ENCODE measurements around the gene CETP.
"Not testable (repeated sequence)": the region's sequence is repeated elsewhere in the genome, so short reads cannot be mapped to it uniquely, and the experiment has no call there.

Gene CETP

DNA sequence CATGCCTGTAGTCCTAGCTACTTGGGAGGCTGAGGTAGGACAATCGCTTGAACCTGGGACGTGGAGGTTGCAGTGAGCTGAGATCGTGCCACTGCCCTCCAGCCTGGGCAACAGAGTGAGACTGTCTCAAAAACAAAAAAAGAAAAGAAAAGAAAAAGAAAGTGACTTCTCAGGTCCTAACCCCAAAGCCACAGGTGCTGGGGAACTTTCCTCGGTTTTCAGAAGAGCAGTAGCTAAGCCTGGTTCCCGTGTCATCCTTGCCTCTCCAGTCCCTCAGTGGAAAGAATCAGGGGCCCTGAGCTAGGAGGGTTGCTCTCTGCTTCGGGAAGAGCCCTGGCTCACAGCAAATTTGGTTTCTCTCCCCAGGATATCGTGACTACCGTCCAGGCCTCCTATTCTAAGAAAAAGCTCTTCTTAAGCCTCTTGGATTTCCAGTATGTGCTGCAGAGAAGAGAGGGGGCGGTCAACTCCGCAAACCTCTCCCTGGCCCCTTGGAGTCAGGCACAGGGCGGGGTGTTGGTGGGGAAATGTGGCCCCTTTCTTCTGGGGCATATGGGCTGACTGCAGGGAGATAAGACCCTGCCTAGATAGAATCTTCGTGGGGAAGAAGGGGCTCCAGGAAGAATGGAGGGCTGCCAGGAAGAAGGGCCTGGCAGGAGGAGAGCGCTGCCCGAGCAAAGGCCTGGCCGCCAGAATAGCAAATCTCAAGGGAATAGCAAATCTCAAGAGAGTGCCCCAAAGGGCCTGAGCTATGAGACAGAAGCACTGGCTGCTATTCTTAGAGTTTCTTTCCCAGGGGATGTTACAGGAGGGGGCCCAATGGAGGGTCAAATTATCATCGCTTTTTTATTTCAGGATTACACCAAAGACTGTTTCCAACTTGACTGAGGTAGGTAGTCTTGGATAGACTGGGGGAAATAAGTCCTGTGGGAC lies 19.3 kb downstream of the CETP start:
- DNase-seq (ENCODE audit: low read depth in 3 of 3, low spot score in 1 of 3) = no peak

DNA sequence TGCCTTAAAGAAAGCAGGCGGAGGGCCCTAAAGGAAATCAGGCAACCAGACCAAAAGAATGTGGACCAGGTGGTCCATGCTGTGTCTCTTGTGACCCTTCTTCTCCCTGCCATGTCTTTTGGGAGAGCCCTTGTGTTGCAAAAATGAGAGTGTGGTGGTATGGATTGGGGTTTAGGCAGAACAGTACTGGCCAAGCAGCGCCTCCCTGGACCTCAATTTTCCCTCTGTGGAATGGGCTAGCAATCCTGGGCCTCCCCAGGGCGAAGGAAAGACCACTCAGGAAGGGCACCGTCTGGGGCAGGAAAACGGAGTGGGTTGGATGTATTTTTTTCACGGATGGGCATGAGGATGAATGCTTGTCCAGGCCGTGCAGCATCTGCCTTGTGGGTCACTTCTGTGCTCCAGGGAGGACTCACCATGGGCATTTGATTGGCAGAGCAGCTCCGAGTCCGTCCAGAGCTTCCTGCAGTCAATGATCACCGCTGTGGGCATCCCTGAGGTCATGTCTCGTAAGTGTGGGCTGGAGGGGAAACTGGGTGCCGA lies 20.1 kb downstream of the CETP start:
- DNase-seq (ENCODE audit: low read depth in 3 of 3, low spot score in 1 of 3) = no peak

DNA sequence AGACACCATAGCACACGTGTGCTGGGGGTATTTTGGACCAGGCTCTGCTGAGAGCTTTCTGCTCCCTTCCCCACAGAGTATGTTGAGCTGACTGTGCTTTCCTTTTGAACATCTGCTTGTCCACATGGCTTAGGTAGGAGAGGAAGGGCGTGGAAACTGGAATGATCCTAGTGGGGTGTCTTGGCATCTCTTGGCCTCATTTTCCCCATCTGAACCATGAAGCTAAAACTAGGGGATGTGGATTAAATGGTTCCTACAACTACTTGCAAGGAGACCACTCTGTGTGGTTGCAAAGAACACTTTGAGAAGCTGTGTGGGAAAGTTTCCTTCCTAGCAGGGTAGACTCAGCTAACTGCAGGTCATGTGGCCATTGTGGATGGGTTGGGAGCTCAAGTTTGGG lies 20.9 kb downstream of the CETP start:
- DNase-seq (ENCODE audit: low read depth in 3 of 3, low spot score in 1 of 3) = no peak

GRCh38 chr16:56983211-56983751 lies 21.5 kb downstream of the CETP start:
- no peak for DNase-seq (ENCODE audit: low read depth in 3 of 3, low spot score in 1 of 3)

- no peak for DNase-seq (ENCODE audit: low read depth in 3 of 3, low spot score in 1 of 3)
Observed at GRCh38 chr16:56984639-56985038, 22.9 kb downstream of the CETP start.

DNA sequence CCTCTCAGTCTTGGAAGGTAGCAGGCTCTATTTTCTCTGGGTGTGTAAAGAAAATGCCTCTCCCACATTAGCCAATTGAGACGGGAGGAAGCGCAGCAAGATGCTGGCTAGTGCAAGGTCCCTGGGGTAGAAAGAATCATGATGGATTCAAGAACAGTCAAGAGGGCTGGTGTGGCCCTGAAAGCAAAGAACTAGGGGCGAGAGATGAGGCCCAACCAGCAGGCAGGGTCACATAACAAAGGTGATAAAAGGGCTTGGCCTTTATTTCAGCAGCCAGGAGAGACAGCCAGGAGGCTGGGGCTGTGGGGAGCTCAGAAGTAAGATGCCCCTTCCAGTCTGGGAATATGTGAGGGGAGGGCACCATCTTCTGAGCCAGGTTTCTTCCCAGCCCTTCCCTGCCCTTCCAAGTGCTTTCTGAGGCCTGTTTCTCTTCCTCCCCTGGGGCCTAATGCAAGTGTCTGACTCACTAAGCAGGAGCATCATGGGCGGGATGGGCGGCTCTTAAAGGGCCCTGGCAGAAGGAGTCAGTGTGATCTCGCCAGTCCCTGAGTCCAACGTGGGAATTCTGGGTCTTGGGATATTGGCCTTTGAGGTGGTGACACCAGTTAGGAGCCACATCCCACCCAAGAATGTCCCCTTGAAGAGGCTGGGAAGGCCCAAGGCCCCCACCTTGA lies 23.7 kb downstream of the CETP start:
- no peak for DNase-seq (ENCODE audit: low read depth in 3 of 3, low spot score in 1 of 3)

- no peak for DNase-seq (ENCODE audit: low read depth in 3 of 3, low spot score in 1 of 3)
Observed at GRCh38 chr16:56985962-56986360, 24.2 kb downstream of the CETP start.

GRCh38 chr16:56986361-56986760 lies 24.6 kb downstream of the CETP start:
- DNase-seq (ENCODE audit: low read depth in 3 of 3, low spot score in 1 of 3) = no peak

DNA sequence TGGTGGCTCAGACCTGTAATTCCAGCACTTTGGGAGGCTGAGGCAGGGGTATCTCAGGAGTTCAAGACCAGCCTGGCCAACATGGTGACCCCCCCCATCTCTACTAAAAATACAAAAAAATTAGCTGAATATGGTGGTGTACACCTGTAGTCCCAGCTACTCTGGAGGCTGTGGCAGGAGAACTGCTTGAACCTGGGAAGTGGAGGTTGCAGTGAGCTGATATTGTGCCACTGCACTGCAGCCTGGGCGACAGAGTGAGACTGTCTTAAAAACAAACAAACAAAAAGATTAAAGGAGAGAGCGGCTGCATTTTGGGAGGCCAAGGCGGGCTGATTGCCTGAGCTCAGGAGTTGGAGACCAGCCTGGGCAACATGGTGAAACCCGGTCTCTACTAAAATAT lies 25.2 kb downstream of the CETP start:
- DNase-seq (ENCODE audit: low read depth in 3 of 3, low spot score in 1 of 3) = not testable (repeated sequence)

- DNase-seq (ENCODE audit: low read depth in 3 of 3, low spot score in 1 of 3) = no peak
Observed at GRCh38 chr16:56987692-56988091, 25.9 kb downstream of the CETP start.

DNA sequence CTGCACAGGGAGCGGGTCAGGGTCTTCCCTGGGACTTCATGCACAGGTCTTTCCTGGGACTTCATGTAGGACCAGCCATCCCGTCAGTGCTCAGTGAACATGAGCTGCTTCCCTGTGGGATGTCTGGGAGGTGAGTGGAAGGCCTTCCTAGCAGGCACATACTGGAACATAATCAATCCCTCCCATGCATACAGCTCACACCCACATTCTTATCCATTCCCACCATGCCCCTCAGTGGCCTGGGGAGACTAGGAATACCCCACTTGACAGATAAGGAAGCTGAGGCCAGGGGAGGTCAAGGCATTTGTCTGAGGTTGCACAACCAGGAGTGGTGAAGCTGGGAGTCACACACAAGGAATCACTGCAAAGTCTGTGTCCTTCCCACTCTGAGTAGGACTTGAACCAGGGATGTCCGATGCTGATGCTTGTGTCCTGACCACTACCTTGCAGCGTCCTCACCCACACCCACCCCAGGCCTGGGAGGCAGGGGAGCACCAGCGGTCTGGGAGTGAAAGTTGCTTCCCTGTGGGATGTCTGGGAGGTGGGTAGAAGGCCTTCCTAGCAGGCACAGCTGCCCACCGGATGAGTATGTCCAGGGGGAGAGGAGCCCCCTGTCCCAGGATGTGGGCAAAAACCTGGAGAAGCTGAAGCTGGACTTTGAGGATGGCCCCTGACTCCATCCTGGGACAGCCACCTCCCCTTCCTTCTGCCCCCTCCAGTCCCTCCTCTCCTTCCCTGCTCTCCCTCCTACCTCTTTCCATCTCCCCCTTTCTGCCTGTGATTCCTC lies 26.6 kb downstream of the CETP start:
- DNase-seq (ENCODE audit: low read depth in 3 of 3, low spot score in 1 of 3) = no peak

DNA sequence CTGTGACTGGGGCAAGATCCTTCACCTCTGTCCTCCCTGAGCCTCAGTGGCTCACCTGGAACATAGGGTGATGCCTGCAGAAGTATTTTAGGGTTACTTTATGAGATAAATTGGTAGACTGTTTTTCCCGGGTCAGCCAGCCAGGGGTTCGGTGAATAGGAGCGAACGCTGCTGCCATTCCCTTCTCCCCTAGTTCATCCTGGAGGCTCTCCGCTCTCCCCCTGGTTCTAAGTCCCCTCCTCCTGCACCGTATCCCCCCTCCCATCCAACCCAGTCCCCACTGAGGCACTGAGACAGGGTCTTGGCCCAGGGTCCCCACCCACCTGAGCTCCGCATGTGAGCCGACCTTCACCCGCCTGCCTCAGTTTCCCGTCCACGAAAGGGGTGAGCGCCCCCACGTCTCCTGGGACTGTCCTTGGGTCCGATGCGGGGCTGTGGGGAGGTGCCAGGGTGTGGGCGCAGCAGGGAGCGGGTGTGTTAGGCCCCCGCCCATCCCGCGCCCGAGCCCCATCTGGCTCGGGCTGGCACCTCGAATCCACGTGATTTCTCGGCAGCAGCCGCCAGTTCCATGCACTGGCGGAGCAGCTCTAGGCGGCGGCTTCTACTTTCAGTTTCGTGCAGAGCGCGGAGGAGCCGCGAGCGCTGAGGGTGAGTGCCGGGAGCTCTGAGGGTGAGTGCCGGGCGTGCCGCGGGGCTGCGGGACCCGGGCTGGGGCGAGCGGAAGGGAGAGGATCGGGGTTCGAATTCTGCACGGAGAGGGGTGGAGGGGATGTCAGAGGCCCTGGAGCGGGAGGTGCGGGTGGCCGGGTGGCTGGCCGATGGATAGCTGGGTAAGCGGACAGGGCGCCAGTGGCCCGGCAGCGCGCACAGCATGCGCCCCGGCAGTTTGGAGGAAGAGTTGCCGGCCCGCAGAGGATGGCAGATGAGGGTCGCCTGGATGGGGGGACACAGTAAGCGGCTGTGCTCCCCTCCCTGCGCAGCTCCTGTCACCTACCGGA lies 27.5 kb downstream of the CETP start, which contains the start of gene NLRC5:
TSS of gene NLRC5 (plus strand) at position 610 of the 998 bp plus-strand sequence. CDS start 31,156 bp downstream, outside the sequence.
- DNase-seq (ENCODE audit: low read depth in 3 of 3, low spot score in 1 of 3) = peak; percentile 75 to 91 (median 83)

DNA sequence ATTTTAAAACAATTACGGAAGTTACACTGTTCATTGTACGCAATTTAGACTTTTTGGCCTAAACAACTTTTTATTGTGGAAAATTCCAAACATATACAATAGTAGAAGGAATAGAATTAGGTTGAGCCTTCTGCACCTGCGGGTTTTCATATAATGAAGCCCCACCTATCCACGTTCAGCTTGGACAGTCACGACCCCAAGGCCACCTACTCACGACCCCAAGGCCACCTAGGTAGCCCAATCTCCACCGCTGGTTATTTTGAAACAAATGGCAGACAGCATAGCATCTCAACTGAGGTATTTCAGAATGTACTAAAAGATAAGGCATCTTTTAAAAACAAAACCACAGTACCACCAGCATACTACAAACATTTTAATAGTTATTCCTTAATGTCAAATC lies 28.2 kb downstream of the CETP start:
- no peak for DNase-seq (ENCODE audit: low read depth in 3 of 3, low spot score in 1 of 3)

- DNase-seq (ENCODE audit: low read depth in 3 of 3, low spot score in 1 of 3) = no peak
Observed at GRCh38 chr16:56990407-56991286, 28.9 kb downstream of the CETP start.

- DNase-seq (ENCODE audit: low read depth in 3 of 3, low spot score in 1 of 3) = not testable (repeated sequence)
Observed at GRCh38 chr16:56992431-56992830, 30.7 kb downstream of the CETP start.

DNA sequence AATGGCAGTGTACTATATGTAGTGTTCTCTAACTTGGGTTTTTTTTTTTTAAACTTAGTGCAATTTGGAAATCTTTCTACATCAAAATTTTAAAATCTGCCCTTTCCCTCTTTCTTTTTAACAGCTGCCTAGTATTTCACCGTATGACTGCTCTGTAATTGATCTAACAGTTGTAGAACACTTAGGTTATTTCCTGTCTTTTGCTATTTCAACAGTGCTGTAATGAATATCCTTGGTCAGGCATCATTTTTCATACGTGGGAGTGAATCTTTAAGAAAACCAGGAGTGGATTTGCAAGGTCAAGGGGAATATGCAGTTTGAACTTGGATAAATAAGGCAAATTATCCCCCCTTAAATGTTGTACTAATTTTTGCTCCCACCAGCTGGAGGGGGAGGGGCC lies 31.5 kb downstream of the CETP start:
- DNase-seq (ENCODE audit: low read depth in 3 of 3, low spot score in 1 of 3) = no peak

GRCh38 chr16:56994311-56994710 lies 32.6 kb downstream of the CETP start:
- no peak for DNase-seq (ENCODE audit: low read depth in 3 of 3, low spot score in 1 of 3)

- DNase-seq (ENCODE audit: low read depth in 3 of 3, low spot score in 1 of 3) = no peak
Observed at GRCh38 chr16:56995136-56995805, 33.5 kb downstream of the CETP start.

All from stimulated activated CD4-positive, alpha-beta T cell treated with anti-CD3 and anti-CD28 coated beads, TNF-alpha, amount 100 ng/mL, for 1 hour (primary cell).